GM21423 (cell line): ENCODE measurements around the gene DIDO1.
"Not testable (repeated sequence)": the region's sequence is repeated elsewhere in the genome, so short reads cannot be mapped to it uniquely, and the experiment has no call there.

Experiments
- ATAC-seq: cut with Tn5 transposase; IDR thresholded peaks from one replicate; pipeline ENCODE4 v1.9.1; 2021; ENCODE audit warnings: mild to moderate bottlenecking, moderate library complexity; ENCODE audit not compliant: unreplicated experiment

DIDO1 gene

GRCh38 chr20:62859721-62860120 lies 66.6 kb downstream of the DIDO1 start:
- ATAC-seq, result no peak

- ATAC-seq, result no peak
Observed at GRCh38 chr20:62858058-62858830, 68.1 kb downstream of the DIDO1 start.

- no peak for ATAC-seq
Observed at GRCh38 chr20:62856931-62857619, 69.2 kb downstream of the DIDO1 start.

GRCh38 chr20:62855120-62855519 lies 71.2 kb downstream of the DIDO1 start:
- ATAC-seq, result no peak

GRCh38 chr20:62854121-62854520 lies 72.2 kb downstream of the DIDO1 start:
- no peak for ATAC-seq

GRCh38 chr20:62853304-62853703 lies 73.0 kb downstream of the DIDO1 start:
- ATAC-seq, result not testable (repeated sequence)

- ATAC-seq, result no peak
Observed at GRCh38 chr20:62852841-62853240, 73.5 kb downstream of the DIDO1 start.

- no peak for ATAC-seq
Observed at GRCh38 chr20:62852196-62852595, 74.1 kb downstream of the DIDO1 start.

GRCh38 chr20:62850333-62850974 lies 75.9 kb downstream of the DIDO1 start:
- ATAC-seq, result no peak

- no peak for ATAC-seq
Observed at GRCh38 chr20:62849431-62849830, 76.9 kb downstream of the DIDO1 start.

GRCh38 chr20:62848917-62849316 lies 77.4 kb downstream of the DIDO1 start:
- not testable (repeated sequence) for ATAC-seq

- no peak for ATAC-seq
Observed at GRCh38 chr20:62846166-62846890, 80.0 kb downstream of the DIDO1 start.

- no peak for ATAC-seq
Observed at GRCh38 chr20:62845416-62846160, 80.7 kb downstream of the DIDO1 start.

GRCh38 chr20:62844182-62844581 lies 82.1 kb downstream of the DIDO1 start:
- ATAC-seq, result no peak

- ATAC-seq, result no peak
Observed at GRCh38 chr20:62843656-62844055, 82.6 kb downstream of the DIDO1 start.

GRCh38 chr20:62841705-62842212 lies 84.5 kb downstream of the DIDO1 start:
- no peak for ATAC-seq

GRCh38 chr20:62840244-62841197 lies 85.8 kb downstream of the DIDO1 start:
- ATAC-seq, result no peak

- ATAC-seq, result no peak
Observed at GRCh38 chr20:62839816-62840215, 86.5 kb downstream of the DIDO1 start.

- ATAC-seq, result no peak
Observed at GRCh38 chr20:62839261-62839660, 87.0 kb downstream of the DIDO1 start.
